Muscle of back (tissue), 11 donors: ENCODE measurements around the gene ALDH5A1. TPM values are rescaled to one million over a fixed set of nuclear protein-coding genes. Genes with fewer than 3 reads are reported as not detected.

Source experiments
- DNase-seq, 3 donors: peaks; one replicate each; pipeline versions ENCODE4 v3.0.0 to v3.0.0-alpha.2; 2013
- polyA plus RNA-seq, 10 donors: library from polyadenylated mRNA; unstranded; fragments of 120-200 nt; gene quantifications; one replicate each; pipeline ENCODE4 v1.2.1, GENCODE V29; 2013; ENCODE audit not compliant: insufficient read length in 10 of 10

The ALDH5A1 gene
- polyA plus RNA-seq, 10 donors: 5.8 to 11.0 (median 8.5) TPM

DNA sequence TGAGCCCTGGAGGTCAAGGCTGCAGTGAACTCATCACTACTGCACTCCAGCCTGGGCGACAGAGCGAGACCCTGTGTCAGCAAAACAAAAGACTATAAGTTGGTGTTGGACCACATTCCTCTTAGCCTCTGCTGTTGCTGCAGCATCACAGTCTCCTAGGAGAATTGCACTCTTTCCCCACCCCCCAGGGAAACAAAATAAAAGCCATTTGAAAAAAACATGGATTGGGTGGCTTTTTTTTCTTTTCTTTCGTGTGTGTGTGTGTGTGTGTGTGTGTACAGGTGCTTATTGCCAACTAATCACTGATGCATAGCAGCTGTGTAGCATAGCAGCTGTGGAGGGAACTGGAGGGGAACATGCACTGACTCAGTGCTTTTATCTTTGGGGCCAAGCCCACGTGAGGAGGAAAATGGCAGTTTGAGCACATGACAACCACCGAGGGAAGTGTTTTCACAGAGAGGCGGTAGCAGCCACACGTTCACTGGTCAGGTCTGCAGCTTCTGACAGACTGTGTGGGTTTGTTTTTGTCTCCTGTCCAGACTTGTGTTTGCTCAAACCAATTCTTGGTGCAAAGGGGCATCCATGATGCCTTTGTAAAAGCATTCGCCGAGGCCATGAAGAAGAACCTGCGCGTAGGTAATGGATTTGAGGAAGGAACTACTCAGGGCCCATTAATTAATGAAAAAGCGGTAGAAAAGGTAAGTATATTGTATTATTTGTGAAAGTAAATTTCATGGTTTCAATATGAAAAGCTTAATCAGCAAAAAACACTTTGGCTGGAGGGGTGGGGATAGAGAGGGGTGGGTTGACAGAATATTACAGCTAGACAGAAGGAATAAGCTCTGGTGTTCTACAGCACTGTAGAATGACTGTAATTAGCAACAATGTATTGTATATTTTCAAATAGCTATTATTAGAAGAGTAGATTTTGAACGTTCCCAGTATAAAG lies 27.7 kb downstream of the ALDH5A1 start:
- DNase-seq: no peak

- DNase-seq: no peak
Observed at GRCh38 chr6:24524329-24524728, 29.6 kb downstream of the ALDH5A1 start.

DNA sequence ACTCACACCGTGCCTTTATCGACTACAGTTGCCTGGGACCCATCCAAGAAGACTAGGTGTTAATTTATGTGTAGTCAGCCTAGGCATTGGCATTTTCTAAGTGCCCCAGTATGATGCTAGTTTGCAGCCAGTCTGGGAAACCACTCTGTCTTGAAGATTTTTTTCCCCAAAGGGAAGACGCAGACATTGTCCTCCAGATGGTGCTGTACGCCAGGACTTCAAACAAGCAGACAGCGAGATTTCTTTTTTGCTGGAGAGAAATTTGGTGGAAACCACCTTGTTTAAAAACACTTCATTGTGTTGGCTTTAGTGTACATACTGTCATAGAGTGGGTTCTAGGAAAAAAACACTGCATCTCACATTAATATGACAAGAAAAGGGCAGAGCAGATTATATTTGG lies 30.0 kb downstream of the ALDH5A1 start:
- DNase-seq: peak in 2 of 3 donors; percentile 17 to 23

DNA sequence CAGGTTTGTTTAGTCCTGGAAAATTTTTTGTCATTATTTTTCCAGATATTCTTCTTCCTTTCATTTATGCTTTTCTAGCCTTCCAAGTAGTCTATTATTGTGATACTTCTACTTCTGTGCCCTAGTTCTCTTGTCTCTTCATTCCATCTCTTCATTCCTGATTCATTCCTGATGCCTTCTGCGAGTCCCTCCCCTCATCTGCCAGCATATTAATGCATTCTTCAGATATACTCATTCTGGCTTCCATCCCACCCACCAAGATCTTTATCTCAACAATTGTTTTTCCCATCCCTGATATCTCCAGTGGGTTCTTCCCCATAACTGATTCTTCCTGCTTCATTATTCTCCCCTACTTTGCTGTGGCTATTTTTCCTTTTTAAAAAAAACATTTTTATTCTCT lies 35.2 kb downstream of the ALDH5A1 start:
- no peak for DNase-seq

DNA sequence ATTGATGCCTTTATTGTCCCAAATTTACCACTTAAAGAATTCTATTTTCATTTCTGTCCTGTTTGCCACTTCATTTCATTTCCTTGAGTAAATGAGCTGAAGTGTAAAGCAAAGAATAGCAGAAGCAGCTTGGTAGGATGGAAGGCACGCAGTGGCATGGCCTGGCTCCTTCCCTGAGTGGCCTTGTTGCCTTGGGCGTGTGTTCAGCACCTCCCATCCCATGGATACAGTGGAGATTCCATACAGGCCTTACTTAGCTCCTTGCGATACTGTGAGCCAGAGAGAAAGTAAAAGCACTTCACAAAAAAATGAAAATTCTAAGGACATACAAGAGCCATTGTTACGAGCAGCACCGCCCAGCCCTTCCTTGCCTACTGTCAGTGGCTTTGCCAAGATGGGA lies 39.6 kb downstream of the ALDH5A1 start:
- no peak for DNase-seq

DNA sequence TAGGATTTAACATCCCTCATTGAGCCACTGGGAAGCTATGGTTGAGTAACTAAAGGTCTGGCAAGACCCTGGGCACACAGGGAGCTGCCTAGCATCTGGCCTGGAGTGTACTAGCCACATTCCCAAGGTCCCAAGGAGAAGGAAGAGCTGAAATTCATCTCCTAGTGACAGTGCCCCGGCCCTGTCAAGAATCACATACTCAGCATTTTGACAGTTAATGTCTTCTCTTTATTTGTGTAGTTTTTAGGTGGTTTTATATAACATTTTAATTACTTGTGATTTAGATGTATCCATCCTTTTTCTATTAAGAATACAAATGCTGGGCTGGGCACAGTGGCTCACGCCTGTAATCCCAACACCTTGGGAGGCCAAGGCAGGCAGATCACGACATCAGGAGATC lies 40.4 kb downstream of the ALDH5A1 start:
- no peak for DNase-seq

- DNase-seq: peak in 2 of 3 donors; percentile 4 to 13
Observed at GRCh38 chr6:24536466-24536865, 41.7 kb downstream of the ALDH5A1 start.

DNA sequence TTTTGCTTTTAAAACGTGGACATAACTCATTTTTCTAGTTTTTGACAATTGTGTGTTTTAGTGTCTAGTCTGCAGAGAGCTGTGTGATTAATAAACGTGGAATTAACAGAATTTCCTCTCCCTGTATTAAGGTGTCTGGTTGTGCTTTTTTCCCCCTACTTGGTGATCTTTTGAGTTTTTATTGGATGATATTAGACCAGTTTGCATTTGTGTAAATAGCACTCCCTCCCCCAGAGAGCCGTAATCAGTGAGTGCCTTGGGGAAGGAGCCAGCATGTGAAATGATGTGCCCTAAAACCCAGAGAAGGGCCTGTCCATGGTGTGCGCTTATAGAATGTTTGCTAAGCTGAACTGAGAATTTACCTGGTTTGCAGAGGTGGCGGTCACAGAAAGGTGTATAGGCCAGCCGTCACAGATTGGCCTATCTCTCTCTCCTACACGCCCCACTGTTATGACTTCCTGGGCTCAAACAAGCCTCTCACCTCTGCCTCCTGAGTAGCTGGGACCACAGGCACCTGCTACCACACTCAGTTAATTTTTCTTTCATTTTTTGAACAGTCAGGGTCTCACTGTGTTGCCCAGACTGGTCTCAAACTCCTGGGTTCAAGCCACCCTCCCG lies 42.4 kb downstream of the ALDH5A1 start:
- DNase-seq: no peak

DNA sequence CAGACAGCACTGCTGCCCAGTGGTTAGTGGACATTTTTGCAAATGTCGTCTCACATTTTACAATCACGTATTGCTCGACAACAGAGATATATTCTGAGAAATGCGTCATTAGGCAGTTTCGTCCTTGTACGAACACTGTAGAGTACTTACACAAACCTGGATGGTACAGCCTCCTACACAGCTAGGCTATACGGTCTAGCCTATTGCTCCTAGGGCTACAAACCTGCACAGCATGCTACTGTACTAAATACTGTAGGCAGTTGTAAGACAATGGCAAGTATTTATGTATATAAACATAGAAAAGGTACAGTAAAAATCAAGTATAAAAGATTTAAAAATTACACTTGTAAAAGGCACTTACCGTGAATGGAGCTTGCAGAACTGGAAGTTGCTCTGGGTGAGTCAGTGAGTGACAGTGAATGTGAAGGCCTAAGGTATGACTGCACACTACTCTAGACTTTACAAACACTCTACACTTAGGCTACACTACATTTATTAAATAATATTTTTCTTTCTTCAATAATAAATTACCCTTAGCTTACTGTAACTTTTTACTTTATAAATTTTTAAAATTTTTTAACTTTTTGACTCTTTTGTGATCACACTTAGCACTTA lies 43.1 kb downstream of the ALDH5A1 start:
- DNase-seq: no peak

DNA sequence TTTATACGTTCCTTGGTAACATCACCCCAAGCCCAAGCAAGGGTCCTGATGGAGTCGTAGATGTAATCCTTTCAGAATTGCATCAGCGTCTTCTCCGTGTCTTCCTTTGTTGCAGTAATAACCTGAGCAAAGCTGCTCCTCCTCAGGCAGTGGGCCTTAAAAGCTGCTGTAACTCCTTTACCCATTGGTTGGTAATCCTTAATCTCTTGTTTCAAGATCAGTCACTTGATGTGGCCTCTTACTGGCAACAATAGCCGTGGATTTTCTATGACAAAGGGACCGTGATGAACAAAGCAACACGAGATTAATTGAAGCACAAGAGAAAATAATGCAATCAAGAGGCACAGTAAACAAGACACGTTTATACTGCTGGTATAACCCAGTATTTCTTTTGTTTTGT lies 44.6 kb downstream of the ALDH5A1 start:
- no peak for DNase-seq

- DNase-seq: no peak
Observed at GRCh38 chr6:24540197-24540596, 45.4 kb downstream of the ALDH5A1 start.

DNA sequence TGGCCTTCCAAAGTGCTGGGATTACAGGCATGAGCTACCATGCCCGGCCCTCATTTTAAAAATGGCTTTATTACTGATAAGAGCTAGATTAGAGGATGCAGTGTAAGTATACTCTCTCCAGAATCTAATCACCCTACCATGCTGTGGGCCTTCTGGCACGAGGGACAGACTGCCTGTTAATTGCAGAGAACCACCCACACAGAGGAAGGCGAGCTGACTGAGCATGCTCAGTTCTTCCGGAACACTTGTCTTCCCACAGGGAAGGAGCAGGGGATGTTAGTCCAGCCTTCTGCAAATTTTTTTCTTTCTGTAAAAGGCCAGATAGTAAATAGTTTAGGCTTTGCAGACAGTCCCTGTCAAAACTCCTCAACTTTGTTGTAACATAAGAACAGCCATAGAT lies 48.9 kb downstream of the ALDH5A1 start:
- DNase-seq: no peak

- no peak for DNase-seq
Observed at GRCh38 chr6:24545183-24545582, 50.4 kb downstream of the ALDH5A1 start.

DNA sequence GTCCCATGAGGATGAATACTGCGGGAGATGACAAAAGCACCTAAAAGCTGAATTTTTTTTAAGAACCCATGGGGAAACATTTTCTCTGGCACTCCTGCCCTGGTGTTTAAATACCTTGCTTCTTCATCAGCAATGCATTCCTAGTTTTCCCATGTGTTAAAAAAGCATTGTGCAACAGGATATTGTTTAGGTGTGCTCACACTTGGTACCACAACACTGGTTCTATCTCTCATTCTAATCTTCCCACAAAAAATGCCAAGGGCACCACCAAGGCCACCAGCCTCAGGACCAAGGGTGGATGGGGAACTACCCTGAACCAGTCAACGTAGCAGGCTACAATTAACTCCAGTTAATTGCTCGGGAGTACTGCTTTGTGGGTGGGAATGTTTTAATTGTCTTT lies 50.9 kb downstream of the ALDH5A1 start:
- DNase-seq: no peak

DNA sequence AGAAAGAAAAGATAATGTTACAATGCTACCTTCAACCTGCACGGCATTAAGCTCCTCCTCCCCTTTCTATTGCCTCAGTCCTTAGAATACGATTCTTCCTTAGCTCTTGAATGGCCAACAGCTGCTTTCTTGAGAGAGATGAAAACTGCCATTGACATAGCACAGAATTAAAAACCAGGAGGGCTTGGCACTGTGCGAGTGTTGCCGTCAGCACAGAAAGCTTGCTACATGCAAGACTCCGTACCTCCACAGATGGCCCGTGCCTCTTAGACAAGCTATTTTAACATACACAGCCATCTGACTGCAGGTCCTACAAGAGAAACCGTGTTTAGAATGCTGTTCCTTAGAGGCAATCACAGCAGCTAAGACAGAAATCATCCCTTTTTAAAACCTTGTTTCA lies 51.7 kb downstream of the ALDH5A1 start:
- DNase-seq: no peak

DNA sequence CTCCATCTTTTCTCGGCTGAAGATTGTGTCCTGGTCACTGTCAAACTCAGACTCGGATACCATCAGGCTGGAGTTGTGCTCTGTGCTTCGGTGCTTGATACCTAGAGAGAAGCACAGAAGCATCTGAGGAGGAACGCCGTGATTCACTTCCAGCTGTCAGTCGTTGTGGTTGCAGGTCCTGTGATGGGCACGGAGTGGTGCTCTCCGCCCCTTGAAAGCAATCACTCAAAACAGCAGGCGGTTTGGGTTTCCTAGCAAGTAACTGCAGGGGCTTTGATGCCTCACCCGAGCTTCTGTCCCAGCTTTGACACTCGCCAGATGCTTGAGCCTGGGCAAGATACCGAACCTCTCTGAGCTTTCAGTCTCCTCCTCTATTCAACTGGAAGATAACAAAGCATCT lies 52.5 kb downstream of the ALDH5A1 start:
- DNase-seq: no peak

GRCh38 chr6:24549158-24549557 lies 54.4 kb downstream of the ALDH5A1 start:
- no peak for DNase-seq

DNA sequence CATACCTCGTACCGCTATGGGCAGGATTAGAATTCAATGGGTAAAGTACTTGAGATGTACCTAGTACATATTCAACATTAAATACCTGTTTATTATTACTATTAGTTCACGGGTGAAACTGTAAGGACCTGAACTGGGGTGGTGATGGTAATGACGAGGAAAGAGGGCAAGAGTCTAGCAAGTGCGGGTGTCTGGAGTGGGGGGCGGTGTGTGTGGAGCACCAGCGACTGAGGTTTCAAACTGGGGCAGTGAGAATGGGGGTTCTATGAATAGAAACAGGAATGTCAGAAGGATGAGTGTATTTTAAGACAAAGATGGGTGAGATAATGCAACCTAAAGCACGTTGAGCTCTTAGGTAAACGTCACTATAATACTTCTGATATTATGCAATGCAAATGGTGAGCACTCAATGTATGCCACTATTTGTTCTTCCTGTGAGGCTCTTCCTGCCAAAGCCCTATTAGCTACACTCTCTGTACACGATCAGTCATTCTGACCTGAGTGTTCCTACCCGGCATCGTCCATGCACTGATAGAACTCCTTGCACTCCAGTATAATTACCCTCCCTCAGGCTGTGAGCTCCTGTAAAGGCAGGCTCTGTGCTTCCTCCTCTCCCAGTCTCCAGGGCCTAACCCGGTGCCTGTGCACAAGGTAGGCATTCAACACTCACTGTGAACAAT lies 55.0 kb downstream of the ALDH5A1 start:
- DNase-seq: no peak

- DNase-seq: no peak
Observed at GRCh38 chr6:24551139-24551538, 56.4 kb downstream of the ALDH5A1 start.

DNA sequence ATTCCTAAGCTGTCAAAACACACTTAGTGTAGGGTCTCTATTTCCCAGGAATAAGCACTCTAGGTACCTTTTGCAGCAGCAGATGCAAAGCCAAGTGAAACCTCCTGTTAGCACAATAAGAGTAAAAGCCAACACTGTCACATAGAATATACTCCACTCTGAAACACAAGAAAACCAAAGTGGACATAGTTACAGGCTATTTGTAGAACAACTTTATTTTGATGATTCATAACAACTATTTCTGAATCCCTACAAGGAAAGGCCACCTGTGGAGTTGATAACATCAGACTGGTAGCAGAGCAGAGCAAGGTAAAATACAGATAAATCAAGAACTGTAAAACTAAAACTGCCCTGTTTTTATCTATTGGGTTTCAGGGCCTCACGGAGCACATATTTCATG lies 59.7 kb downstream of the ALDH5A1 start:
- no peak for DNase-seq

- DNase-seq: no peak
Observed at GRCh38 chr6:24558516-24558915, 63.7 kb downstream of the ALDH5A1 start.

GRCh38 chr6:24564081-24564480 lies 69.3 kb downstream of the ALDH5A1 start:
- no peak for DNase-seq
